ENCODE results near the gene MCCC1.

GRCh38 chr3:182969277-182969676, 130.0 kb downstream of the MCCC1 start:
- TF ChIP-seq, protein P1, sequence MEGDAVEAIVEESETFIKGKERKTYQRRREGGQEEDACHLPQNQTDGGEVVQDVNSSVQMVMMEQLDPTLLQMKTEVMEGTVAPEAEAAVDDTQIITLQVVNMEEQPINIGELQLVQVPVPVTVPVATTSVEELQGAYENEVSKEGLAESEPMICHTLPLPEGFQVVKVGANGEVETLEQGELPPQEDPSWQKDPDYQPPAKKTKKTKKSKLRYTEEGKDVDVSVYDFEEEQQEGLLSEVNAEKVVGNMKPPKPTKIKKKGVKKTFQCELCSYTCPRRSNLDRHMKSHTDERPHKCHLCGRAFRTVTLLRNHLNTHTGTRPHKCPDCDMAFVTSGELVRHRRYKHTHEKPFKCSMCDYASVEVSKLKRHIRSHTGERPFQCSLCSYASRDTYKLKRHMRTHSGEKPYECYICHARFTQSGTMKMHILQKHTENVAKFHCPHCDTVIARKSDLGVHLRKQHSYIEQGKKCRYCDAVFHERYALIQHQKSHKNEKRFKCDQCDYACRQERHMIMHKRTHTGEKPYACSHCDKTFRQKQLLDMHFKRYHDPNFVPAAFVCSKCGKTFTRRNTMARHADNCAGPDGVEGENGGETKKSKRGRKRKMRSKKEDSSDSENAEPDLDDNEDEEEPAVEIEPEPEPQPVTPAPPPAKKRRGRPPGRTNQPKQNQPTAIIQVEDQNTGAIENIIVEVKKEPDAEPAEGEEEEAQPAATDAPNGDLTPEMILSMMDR (IDR thresholded peaks at IDR 0.05): no peak
- no peak for TF ChIP-seq POLR2A (IDR thresholded peaks at IDR 0.05)
